NOMO-1 treated with dmso at 0.1 percent for 144 hours (cell line): ENCODE results near the gene LMNB1.

Source experiments
- DNase-seq: peaks from one replicate; lab custom pipeline; 2025; ENCODE audit not compliant: unreplicated experiment; lab: John Stamatoyannopoulos, UW

LMNB1 gene

GRCh38 chr5:126884269-126884819, 107.4 kb downstream of the LMNB1 start:
- no peak for DNase-seq
